OCI-LY7 (cell line): ENCODE measurements around the gene MCM6. TPM values are rescaled to one million over a fixed set of nuclear protein-coding genes. Genes with fewer than 3 reads are reported as not detected.

Experiments
- BruUV-seq: library from RNA; stranded (reverse); fragments of 400-500 nt; replicated peaks from 2 replicates; lab custom pipeline; 2021; lab: Mats Ljungman, UMichigan
- CTCF ChIA-PET: fragments of 300-600 bp; sonication (Branson Sonifier 250); formaldehyde crosslinking; loops from one replicate; lab custom pipeline; 2022; ENCODE audit warnings: antibody characterized with exemption; ENCODE audit not compliant: unreplicated experiment; lab: Charles Lee
- POLR2A ChIA-PET: fragments of 300-600 bp; sonication (Branson Sonifier 250); formaldehyde crosslinking; loops from one replicate; lab custom pipeline; 2022; ENCODE audit warnings: antibody characterized with exemption; lab: Charles Lee
- DNase-seq: peaks from one replicate; pipeline ENCODE4 v3.0.0-alpha.2; 2015; ENCODE audit warnings: low spot score
- H2AFZ ChIP-seq: fragments of 200-600 bp; sonication (generic), shearing (Covaris generic); 2 replicates; pipeline ENCODE4 v1.6.1; 2014; ENCODE audit warnings: mild to moderate bottlenecking, antibody characterized with exemption, low read length, moderate library complexity
- H3K27ac ChIP-seq: fragments of 200-600 bp; sonication (generic); 2 replicates; pipeline ENCODE4 v1.5.1; 2014; ENCODE audit warnings: mixed run types, low read depth, mild to moderate bottlenecking, moderate library complexity, low read length, inconsistent platforms; ENCODE audit not compliant: poor library complexity, severe bottlenecking
- H3K36me3 ChIP-seq: fragments of 200-600 bp; sonication (generic); 2 replicates; pipeline ENCODE4 v1.6.1; 2014; ENCODE audit warnings: mild to moderate bottlenecking, antibody characterized with exemption, low read length, moderate library complexity, mixed read lengths; ENCODE audit not compliant: insufficient read depth
- H3K4me1 ChIP-seq: fragments of 200-600 bp; sonication (generic); 2 replicates; pipeline ENCODE4 v1.5.1; 2014; ENCODE audit warnings: mild to moderate bottlenecking, low read length; ENCODE audit not compliant: insufficient read depth, poor library complexity, severe bottlenecking
- H3K4me2 ChIP-seq: fragments of 200-600 bp; sonication (generic); 2 replicates; pipeline ENCODE4 v1.6.1; 2014; ENCODE audit warnings: mild to moderate bottlenecking, low read length
- H3K4me3 ChIP-seq: fragments of 200-600 bp; sonication (generic); 2 replicates; pipeline ENCODE4 v1.5.1; 2014; ENCODE audit warnings: mild to moderate bottlenecking, low read depth, low read length; ENCODE audit not compliant: poor library complexity, severe bottlenecking
- H3K79me2 ChIP-seq: fragments of 200-600 bp; sonication (generic); 2 replicates; pipeline ENCODE4 v1.6.1; 2016; ENCODE audit warnings: low read depth, mild to moderate bottlenecking, low read length, moderate library complexity, mixed read lengths; ENCODE audit not compliant: insufficient read depth
- H3K9me2 ChIP-seq: fragments of 200-600 bp; sonication (generic); 2 replicates; pipeline ENCODE4 v1.6.1; 2016; ENCODE audit warnings: mild to moderate bottlenecking, low read length, mixed read lengths; ENCODE audit not compliant: insufficient read depth
- H3K9me3 ChIP-seq: fragments of 200-600 bp; sonication (generic); 2 replicates; pipeline ENCODE4 v1.6.1; 2014; ENCODE audit warnings: mild to moderate bottlenecking, mixed run types, low read length, mixed read lengths
- H4K20me1 ChIP-seq: fragments of 200-600 bp; sonication (generic); 2 replicates; pipeline ENCODE4 v1.6.1; 2014; ENCODE audit warnings: mild to moderate bottlenecking, antibody characterized with exemption, low read length, moderate library complexity, mixed read lengths; ENCODE audit not compliant: insufficient read depth
- EZH2phosphoT487 ChIP-seq: fragments of 200-600 bp; sonication (generic); IDR thresholded peaks from 2 replicates; pipeline ENCODE4 v1.6.1; 2018; ENCODE audit warnings: low read depth, borderline replicate concordance, mild to moderate bottlenecking, mixed run types, antibody characterized with exemption, low read length, moderate library complexity, mixed read lengths
- intact Hi-C: fragments of 100-400 bp; cut with micrococcal nuclease; formaldehyde crosslinking; loops from one replicate; pipeline ENCODE4 v1.10.0; 2022; ENCODE audit not compliant: unreplicated experiment
- total RNA-seq, 2 experiments: library from RNA; depleted of rRNA in 1 of 2; stranded (reverse); fragments of >200 nt in 1 of 2; shearing (Covaris generic) in 1 of 2; gene quantifications; 2 replicates each; pipeline ENCODE4 v1.2.3, GENCODE V29; 2014 to 2022
- TF ChIP-seq, protein P1 (sequence below): fragments of 200-600 bp; sonication (generic); conservative IDR thresholded peaks from 2 replicates; pipeline ENCODE4 v1.5.1; 2014; ENCODE audit warnings: mild to moderate bottlenecking, antibody characterized with exemption, low read length, moderate library complexity, mixed read lengths

Gene MCM6
- total RNA-seq, 2 experiments from 2014 or later, result 61.2 to 171 TPM

GRCh38 chr2:135822855-135823254 is 53.4 kb downstream of the MCM6 start:
- H3K4me1 ChIP-seq, result no peaks in the 10 kb centered on the region
- CTCF ChIA-PET, result no interaction called here
- intact Hi-C loops, result no loop called here

DNA sequence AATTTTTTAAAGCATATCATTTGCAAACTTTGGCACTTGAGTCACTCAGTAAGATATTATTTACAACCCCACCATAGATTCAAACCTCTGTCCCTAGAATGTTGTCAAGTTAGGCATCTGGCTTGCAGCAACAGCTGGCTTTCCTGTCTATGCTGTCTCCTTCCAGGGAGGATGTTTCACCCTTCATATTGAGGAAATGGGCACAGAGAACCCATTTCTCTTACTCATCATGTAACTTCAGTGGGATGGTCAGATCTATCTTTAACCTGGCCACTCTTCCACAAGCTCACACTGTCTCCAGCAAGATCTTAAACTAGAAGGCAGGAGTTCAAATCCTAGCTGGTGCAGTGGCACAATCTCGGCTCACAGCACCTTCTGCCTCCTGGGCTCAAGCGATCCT is 55.1 kb downstream of the MCM6 start:
- Histone ChIP-seq H3K4me2 (no peak overlapping the region), H3K9me2 (no peaks in the 10 kb centered on the region), H3K4me3 (no peak overlapping the region), H4K20me1 (no peaks in the 10 kb centered on the region), H3K9me3 (0 out of 2 replicates have a peak, but pooled peaks cover 7% of the 10 kb centered on the region), H2AFZ (no peak overlapping the region), H3K79me2 (no peaks in the 10 kb centered on the region), H3K4me1 (no peaks in the 10 kb centered on the region), H3K36me3 (no peaks in the 10 kb centered on the region), H3K27ac (no peak overlapping the region)
- BruUV-seq, result no TSS peak
- CTCF ChIA-PET, result no interaction called here
- no peak for DNase-seq
- intact Hi-C loops, result no loop called here
- POLR2A ChIA-PET, result interaction anchor here (0.7 kb wide), 1 partner anchor 38 kb away, joined by 5 read pairs; no protein-coding TSS in a partner anchor
- TF ChIP-seq EZH2phosphoT487, result no peak
- TF ChIP-seq, protein P1, sequence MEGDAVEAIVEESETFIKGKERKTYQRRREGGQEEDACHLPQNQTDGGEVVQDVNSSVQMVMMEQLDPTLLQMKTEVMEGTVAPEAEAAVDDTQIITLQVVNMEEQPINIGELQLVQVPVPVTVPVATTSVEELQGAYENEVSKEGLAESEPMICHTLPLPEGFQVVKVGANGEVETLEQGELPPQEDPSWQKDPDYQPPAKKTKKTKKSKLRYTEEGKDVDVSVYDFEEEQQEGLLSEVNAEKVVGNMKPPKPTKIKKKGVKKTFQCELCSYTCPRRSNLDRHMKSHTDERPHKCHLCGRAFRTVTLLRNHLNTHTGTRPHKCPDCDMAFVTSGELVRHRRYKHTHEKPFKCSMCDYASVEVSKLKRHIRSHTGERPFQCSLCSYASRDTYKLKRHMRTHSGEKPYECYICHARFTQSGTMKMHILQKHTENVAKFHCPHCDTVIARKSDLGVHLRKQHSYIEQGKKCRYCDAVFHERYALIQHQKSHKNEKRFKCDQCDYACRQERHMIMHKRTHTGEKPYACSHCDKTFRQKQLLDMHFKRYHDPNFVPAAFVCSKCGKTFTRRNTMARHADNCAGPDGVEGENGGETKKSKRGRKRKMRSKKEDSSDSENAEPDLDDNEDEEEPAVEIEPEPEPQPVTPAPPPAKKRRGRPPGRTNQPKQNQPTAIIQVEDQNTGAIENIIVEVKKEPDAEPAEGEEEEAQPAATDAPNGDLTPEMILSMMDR, result no peak

More at GRCh38 chr2:135822855-135823254, 53.4 kb downstream of the MCM6 start:
- no peaks in the 10 kb centered on the region for H4K20me1 ChIP-seq
- H2AFZ ChIP-seq, result no peak overlapping the region
- H3K36me3 ChIP-seq, result no peaks in the 10 kb centered on the region
- POLR2A ChIA-PET, result interaction anchor here (0.7 kb wide), 1 partner anchor 11 kb away, joined by 3 read pairs; no protein-coding TSS in a partner anchor
- no TSS peak for BruUV-seq
- H3K9me2 ChIP-seq, result no peaks in the 10 kb centered on the region
- DNase-seq, result no peak
- H3K79me2 ChIP-seq, result no peaks in the 10 kb centered on the region
- no peak overlapping the region for H3K4me3 ChIP-seq
- no peak overlapping the region for H3K4me2 ChIP-seq
- no peak for TF ChIP-seq EZH2phosphoT487
- TF ChIP-seq, protein P1, result no peak
- 0 out of 2 replicates have a peak, but pooled peaks cover 7% of the 10 kb centered on the region for H3K9me3 ChIP-seq
- H3K27ac ChIP-seq, result no peak overlapping the region

GRCh38 chr2:135820003-135820618 is 56.1 kb downstream of the MCM6 start:
- no peak overlapping the region for H3K4me2 ChIP-seq
- no peak overlapping the region for H3K27ac ChIP-seq
- H3K4me3 ChIP-seq, result no peak overlapping the region
- POLR2A ChIA-PET, result no interaction called here
- no peaks in the 10 kb centered on the region for H3K79me2 ChIP-seq
- H3K4me1 ChIP-seq, result no peaks in the 10 kb centered on the region
- H4K20me1 ChIP-seq, result no peaks in the 10 kb centered on the region
- no peak overlapping the region for H2AFZ ChIP-seq
- CTCF ChIA-PET, result no interaction called here
- intact Hi-C loops, result no loop called here
- TF ChIP-seq EZH2phosphoT487, result no peak
- TF ChIP-seq, protein P1, result no peak
- no peak for DNase-seq
- no peaks in the 10 kb centered on the region for H3K36me3 ChIP-seq
- H3K9me3 ChIP-seq, result 0 out of 2 replicates have a peak, but pooled peaks cover 7% of the 10 kb centered on the region
- no peaks in the 10 kb centered on the region for H3K9me2 ChIP-seq
- no TSS peak for BruUV-seq
